BLaER1 treated with 17β-estradiol and CSF1 and Interleukin-3, amounts not matched to agents 10 nM and 100 nM (cell line): Measurements from ENCODE around the gene SPDYC.

Experiments
- H3K27ac ChIP-seq, 11 experiments: shearing (Covaris generic); formaldehyde crosslinking; 2 replicates each; pipeline ENCODE4 v1.8.1; 2022
- H3K27me3 ChIP-seq, 11 experiments: shearing (Covaris generic); formaldehyde crosslinking; 2 replicates each; pipeline ENCODE4 v1.8.1; 2022
- H3K36me3 ChIP-seq, 11 experiments: shearing (Covaris generic); formaldehyde crosslinking; 2 replicates each; pipeline ENCODE4 v1.8.1; 2022
- H3K4me1 ChIP-seq, 10 experiments: shearing (Covaris generic); formaldehyde crosslinking; 2 replicates each; pipeline ENCODE4 v1.8.1; 2022
- H3K4me2 ChIP-seq, 11 experiments: shearing (Covaris generic); formaldehyde crosslinking; 2 replicates each; pipeline ENCODE4 v1.8.1; 2022
- H3K4me3 ChIP-seq, 10 experiments: shearing (Covaris generic); formaldehyde crosslinking; 2 replicates each; pipeline ENCODE4 v1.8.1; 2022
- H3K9ac ChIP-seq, 11 experiments: shearing (Covaris generic); formaldehyde crosslinking; 2 replicates each; pipeline ENCODE4 v1.8.1; 2022
- H3K9me3 ChIP-seq, 11 experiments: shearing (Covaris generic); formaldehyde crosslinking; replicated peaks in 1 of 11; 2 replicates each; pipeline ENCODE4 v1.8.1; 2022
- H4K20me1 ChIP-seq, 11 experiments: shearing (Covaris generic); formaldehyde crosslinking; 2 replicates each; pipeline ENCODE4 v1.8.1; 2022
- Cebpa-rat ChIP-seq, 11 experiments: shearing (Covaris generic); IDR thresholded peaks; 2 replicates each; pipeline ENCODE4 v1.8.1; 2022

SPDYC gene

GRCh38 chr11:65185171-65185570 is 15.1 kb downstream of the SPDYC start:
- Histone ChIP-seq H3K27ac (no peak overlapping the region), H3K4me1 (peaks cover 26 to 56% (median 35%) of the 10 kb centered on the region in 10 experiments), H3K9ac (peak overlapping the region in 3 of 11 experiments; percentile 7 to 23 (median 15); a peak in 1 of 22 replicates), H3K27me3 (no peaks in the 10 kb centered on the region), H4K20me1 (peaks cover 0 to 77% (median 34%) of the 10 kb centered on the region in 11 experiments; a peak in 15 of 22 replicates), H3K4me3 (no peak overlapping the region), H3K4me2 (no peak overlapping the region), H3K36me3 (peaks cover 46 to 71% (median 68%) of the 10 kb centered on the region in 11 experiments), H3K9me3 (no peaks in the 10 kb centered on the region)
- no peak for TF ChIP-seq Cebpa-rat (IDR thresholded peaks at IDR 0.05)

- H3K9me3 ChIP-seq, result no peaks in the 10 kb centered on the region
- no peak overlapping the region for H3K4me3 ChIP-seq
- no peaks in the 10 kb centered on the region for H3K27me3 ChIP-seq
- peaks cover 54 to 78% (median 75%) of the 10 kb centered on the region in 11 experiments for H3K36me3 ChIP-seq
- H3K4me1 ChIP-seq, result peaks cover 19 to 51% (median 29%) of the 10 kb centered on the region in 10 experiments
- no peak overlapping the region for H3K27ac ChIP-seq
- peaks cover 0 to 82% (median 34%) of the 10 kb centered on the region in 11 experiments; a peak in 16 of 22 replicates for H4K20me1 ChIP-seq
- H3K9ac ChIP-seq, result peak overlapping the region in 1 of 11 experiments; percentile 26; a peak in 1 of 22 replicates
- TF ChIP-seq Cebpa-rat (IDR thresholded peaks at IDR 0.05), result peak in 2 of 11 experiments; percentile 12 to 42; a peak in 3 of 22 replicates
- no peak overlapping the region for H3K4me2 ChIP-seq
These were observed 15.9 kb downstream of the SPDYC start for GRCh38 chr11:65185869-65186341.

- Histone ChIP-seq H3K27ac (no peak overlapping the region), H3K9me3 (no peaks in the 10 kb centered on the region), H3K27me3 (no peaks in the 10 kb centered on the region), H3K4me2 (no peak overlapping the region), H3K4me1 (peaks cover 17 to 55% (median 27%) of the 10 kb centered on the region in 10 experiments), H3K36me3 (peaks cover 62 to 86% (median 81%) of the 10 kb centered on the region in 11 experiments), H3K4me3 (no peak overlapping the region), H3K9ac (0 out of 22 replicates have a peak overlapping the region, but pooled peaks of 1 of the 11 experiments have one; percentile 26), H4K20me1 (peaks cover 0 to 82% (median 34%) of the 10 kb centered on the region in 11 experiments; a peak in 16 of 22 replicates)
- no peak for TF ChIP-seq Cebpa-rat (IDR thresholded peaks at IDR 0.05)
These were observed 16.7 kb downstream of the SPDYC start for GRCh38 chr11:65186701-65187100.

- Histone ChIP-seq H3K4me1 (peaks cover 17 to 55% (median 27%) of the 10 kb centered on the region in 10 experiments), H4K20me1 (peaks cover 0 to 86% (median 34%) of the 10 kb centered on the region in 11 experiments; a peak in 16 of 22 replicates), H3K36me3 (peaks cover 67 to 91% (median 86%) of the 10 kb centered on the region in 11 experiments), H3K9ac (no peak overlapping the region), H3K9me3 (no peaks in the 10 kb centered on the region), H3K27ac (no peak overlapping the region), H3K27me3 (no peaks in the 10 kb centered on the region), H3K4me2 (no peak overlapping the region), H3K4me3 (no peak overlapping the region)
- no peak for TF ChIP-seq Cebpa-rat (IDR thresholded peaks at IDR 0.05)
These were observed 17.2 kb downstream of the SPDYC start for GRCh38 chr11:65187146-65187675.

GRCh38 chr11:65187971-65188461 is 18.0 kb downstream of the SPDYC start:
- peaks cover 0 to 80% (median 31%) of the 10 kb centered on the region in 11 experiments; a peak in 16 of 22 replicates for H4K20me1 ChIP-seq
- no peak for TF ChIP-seq Cebpa-rat (IDR thresholded peaks at IDR 0.05)
- H3K4me2 ChIP-seq, result no peak overlapping the region
- peaks cover 9 to 49% (median 21%) of the 10 kb centered on the region in 10 experiments for H3K4me1 ChIP-seq
- H3K27me3 ChIP-seq, result no peaks in the 10 kb centered on the region
- H3K27ac ChIP-seq, result no peak overlapping the region
- H3K36me3 ChIP-seq, result peaks cover 73 to 99% (median 92%) of the 10 kb centered on the region in 11 experiments
- no peaks in the 10 kb centered on the region for H3K9me3 ChIP-seq
- H3K9ac ChIP-seq, result no peak overlapping the region
- H3K4me3 ChIP-seq, result no peak overlapping the region

- H3K4me2 ChIP-seq, result no peak overlapping the region
- H3K9ac ChIP-seq, result 0 out of 22 replicates have a peak overlapping the region, but pooled peaks of 1 of the 11 experiments have one; percentile 31
- H3K4me1 ChIP-seq, result peaks cover 6 to 44% (median 16%) of the 10 kb centered on the region in 10 experiments
- H3K4me3 ChIP-seq, result no peak overlapping the region
- no peaks in the 10 kb centered on the region for H3K27me3 ChIP-seq
- no peak for TF ChIP-seq Cebpa-rat (IDR thresholded peaks at IDR 0.05)
- peaks cover 0 to 76% (median 27%) of the 10 kb centered on the region in 11 experiments; a peak in 16 of 22 replicates for H4K20me1 ChIP-seq
- no peaks in the 10 kb centered on the region for H3K9me3 ChIP-seq
- H3K36me3 ChIP-seq, result peaks cover 78 to 99% (median 95%) of the 10 kb centered on the region in 11 experiments
- no peak overlapping the region for H3K27ac ChIP-seq
These were observed 18.5 kb downstream of the SPDYC start for GRCh38 chr11:65188486-65188885.

- H3K27ac ChIP-seq, result no peak overlapping the region; a peak in 1 of 22 replicates
- no peak for TF ChIP-seq Cebpa-rat (IDR thresholded peaks at IDR 0.05)
- H3K4me3 ChIP-seq, result no peak overlapping the region
- H3K36me3 ChIP-seq, result peaks cover 85 to 99% (median 95%) of the 10 kb centered on the region in 11 experiments
- peaks cover 0 to 37% (median 9%) of the 10 kb centered on the region in 10 experiments; a peak in 11 of 20 replicates for H3K4me1 ChIP-seq
- peaks cover 0 to 4% (median 0%) of the 10 kb centered on the region in 11 experiments; a peak in 1 of 22 replicates for H3K9me3 ChIP-seq
- peaks cover 0 to 68% (median 20%) of the 10 kb centered on the region in 11 experiments; a peak in 15 of 22 replicates for H4K20me1 ChIP-seq
- H3K4me2 ChIP-seq, result peak overlapping the region in 4 of 11 experiments; percentile 40 to 77 (median 62); a peak in 7 of 22 replicates
- peak overlapping the region in 3 of 11 experiments; percentile 30 to 40 (median 31); a peak in 4 of 22 replicates for H3K9ac ChIP-seq
- no peaks in the 10 kb centered on the region for H3K27me3 ChIP-seq
These were observed 19.2 kb downstream of the SPDYC start for GRCh38 chr11:65189191-65189590.

- H3K27me3 ChIP-seq, result no peaks in the 10 kb centered on the region
- H3K9me3 ChIP-seq, result peaks cover 0 to 8% (median 0%) of the 10 kb centered on the region in 11 experiments; a peak in 3 of 22 replicates
- H3K36me3 ChIP-seq, result peaks cover 73 to 100% (median 97%) of the 10 kb centered on the region in 11 experiments
- H3K4me3 ChIP-seq, result no peak overlapping the region
- H3K27ac ChIP-seq, result no peak overlapping the region
- peaks cover 0 to 44% (median 0%) of the 10 kb centered on the region in 11 experiments; a peak in 7 of 22 replicates for H4K20me1 ChIP-seq
- no peak overlapping the region for H3K9ac ChIP-seq
- peaks cover 0 to 18% (median 7%) of the 10 kb centered on the region in 10 experiments; a peak in 11 of 20 replicates for H3K4me1 ChIP-seq
- TF ChIP-seq Cebpa-rat (IDR thresholded peaks at IDR 0.05), result no peak
- no peak overlapping the region for H3K4me2 ChIP-seq
These were observed 24.5 kb downstream of the SPDYC start for GRCh38 chr11:65194564-65194963.

GRCh38 chr11:65204143-65204542 is 34.1 kb downstream of the SPDYC start:
- Histone ChIP-seq H3K4me3 (no peak overlapping the region), H3K4me2 (no peak overlapping the region), H3K27me3 (no peaks in the 10 kb centered on the region), H3K4me1 (peaks cover 12 to 21% (median 19%) of the 10 kb centered on the region in 10 experiments), H3K9ac (no peak overlapping the region), H3K27ac (no peak overlapping the region), H4K20me1 (peaks cover 0 to 40% (median 0%) of the 10 kb centered on the region in 11 experiments; a peak in 7 of 22 replicates), H3K9me3 (no peaks in the 10 kb centered on the region), H3K36me3 (peaks cover 84 to 99% (median 90%) of the 10 kb centered on the region in 11 experiments)
- no peak for TF ChIP-seq Cebpa-rat (IDR thresholded peaks at IDR 0.05)
